IMR-90 (cell line): ENCODE data around the gene MAP7. TPM values are rescaled to one million over a fixed set of nuclear protein-coding genes. Genes with fewer than 3 reads are reported as not detected.

Experiments used
- ATAC-seq: fragments of 200-7000 bp; cut with Tn5 transposase; 2 replicates; pipeline ENCODE4 v1.9.1; 2020; ENCODE audit warnings: low read depth, mild to moderate bottlenecking, moderate library complexity
- BruUV-seq: library from RNA; stranded (reverse); fragments of 400-500 nt; replicated peaks from 2 replicates; lab custom pipeline; 2021; lab: Mats Ljungman, UMichigan
- CTCF ChIA-PET: fragments of 300-600 bp; formaldehyde crosslinking; extraction: SDS; loops from one replicate; lab custom pipeline; 2021; ENCODE audit warnings: antibody characterized with exemption; lab: Yijun Ruan, JAX
- POLR2A ChIA-PET: fragments of 300-600 bp; sonication (Branson Sonifier 250); formaldehyde crosslinking; loops from one replicate; lab custom pipeline; 2022; ENCODE audit warnings: antibody characterized with exemption; ENCODE audit not compliant: unreplicated experiment; lab: Charles Lee
- DNase-seq: peaks from one replicate; pipeline ENCODE4 v3.0.0; 2013
- H2AFZ ChIP-seq: replicated peaks from 2 replicates; pipeline ENCODE3; 2013; ENCODE audit warnings: low read length, mild to moderate bottlenecking; ENCODE audit not compliant: poor library complexity
- H2AK5ac ChIP-seq: 2 replicates; pipeline ENCODE4 v1.6.1; 2013; ENCODE audit warnings: low read depth, low read length, inconsistent platforms
- H2AK9ac ChIP-seq: replicated peaks from 2 replicates; pipeline ENCODE3; 2013; ENCODE audit warnings: mild to moderate bottlenecking, low read depth, low read length, moderate library complexity; ENCODE audit not compliant: poor library complexity
- H2BK120ac ChIP-seq: 2 replicates; pipeline ENCODE4 v1.6.1; 2013; ENCODE audit warnings: low read depth, low read length, inconsistent platforms
- H2BK15ac ChIP-seq: 3 replicates; pipeline ENCODE4 v1.6.1; 2013; ENCODE audit warnings: low read depth, low read length, inconsistent platforms
- H2BK20ac ChIP-seq: 2 replicates; pipeline ENCODE4 v1.6.1; 2013; ENCODE audit warnings: low read depth, mild to moderate bottlenecking, inconsistent platforms, low read length, moderate library complexity
- H2BK5ac ChIP-seq: 2 replicates; pipeline ENCODE4 v1.6.1; 2013; ENCODE audit warnings: mild to moderate bottlenecking, low read depth, low read length, inconsistent platforms; ENCODE audit not compliant: poor library complexity, severe bottlenecking
- H3K14ac ChIP-seq: replicated peaks from 2 replicates; pipeline ENCODE4 v1.6.1; 2013; ENCODE audit warnings: low read depth, low read length, inconsistent platforms
- H3K18ac ChIP-seq: 2 replicates; pipeline ENCODE4 v1.6.1; 2013; ENCODE audit warnings: low read depth, low read length, control low read depth
- H3K23ac ChIP-seq: 2 replicates; pipeline ENCODE4 v1.6.1; 2013; ENCODE audit warnings: low read depth, low read length, inconsistent platforms
- H3K27ac ChIP-seq: 2 replicates; pipeline ENCODE4 v1.5.1; 2013; ENCODE audit warnings: mild to moderate bottlenecking, control low read depth, low read length; ENCODE audit not compliant: insufficient read depth
- H3K27me3 ChIP-seq: 2 replicates; pipeline ENCODE4 v1.6.1; 2013; ENCODE audit warnings: low read length; ENCODE audit not compliant: control insufficient read depth, insufficient read depth
- H3K36me3 ChIP-seq: 2 replicates; pipeline ENCODE4 v1.6.1; 2013; ENCODE audit warnings: low read length, mixed read lengths; ENCODE audit not compliant: control insufficient read depth, insufficient read depth
- H3K4ac ChIP-seq: 2 replicates; pipeline ENCODE4 v1.6.1; 2013; ENCODE audit warnings: low read depth, low read length, inconsistent platforms
- H3K4me1 ChIP-seq: 2 replicates; pipeline ENCODE4 v1.6.1; 2013; ENCODE audit warnings: low read length, mixed read lengths; ENCODE audit not compliant: control insufficient read depth, insufficient read depth
- H3K4me2 ChIP-seq: 2 replicates; pipeline ENCODE4 v1.6.1; 2013; ENCODE audit warnings: low read depth, mild to moderate bottlenecking, control low read depth, low read length, moderate library complexity
- H3K4me3 ChIP-seq: 2 replicates; pipeline ENCODE4 v1.5.1; 2013; ENCODE audit warnings: low read depth, mild to moderate bottlenecking, control low read depth, low read length, moderate library complexity; ENCODE audit not compliant: insufficient read depth
- H3K56ac ChIP-seq: 2 replicates; pipeline ENCODE4 v1.6.1; 2013; ENCODE audit warnings: low read length, inconsistent platforms; ENCODE audit not compliant: insufficient read depth; ENCODE audit errors: extremely low read depth
- H3K79me1 ChIP-seq, 2 experiments: 2 replicates each; pipeline ENCODE4 v1.6.1; 2013; ENCODE audit warnings: low read length in 2 of 2, inconsistent platforms in 1 of 2, low read depth in 1 of 2
- H3K9ac ChIP-seq: 2 replicates; pipeline ENCODE4 v1.6.1; 2013; ENCODE audit warnings: low read depth, low read length, control low read depth
- H3K9me1 ChIP-seq: 2 replicates; pipeline ENCODE4 v1.6.1; 2013; ENCODE audit warnings: low read length, inconsistent platforms; ENCODE audit not compliant: insufficient read depth
- H3K9me3 ChIP-seq: 2 replicates; pipeline ENCODE4 v1.6.1; 2013; ENCODE audit warnings: low read length; ENCODE audit not compliant: control insufficient read depth, insufficient read depth
- H4K20me1 ChIP-seq: 2 replicates; pipeline ENCODE4 v1.6.1; 2013; ENCODE audit warnings: low read length, inconsistent platforms; ENCODE audit not compliant: insufficient read depth
- H4K5ac ChIP-seq: 2 replicates; pipeline ENCODE4 v1.6.1; 2013; ENCODE audit warnings: mild to moderate bottlenecking, low read depth, low read length, control low read depth
- H4K8ac ChIP-seq, 2 experiments: 2 replicates each; pipeline ENCODE4 v1.6.1; 2013; ENCODE audit warnings: low read depth in 2 of 2, low read length in 2 of 2, control low read depth in 1 of 2, inconsistent platforms in 1 of 2
- H4K91ac ChIP-seq: 2 replicates; pipeline ENCODE4 v1.6.1; 2013; ENCODE audit warnings: low read depth, low read length, inconsistent platforms; ENCODE audit not compliant: insufficient read depth
- MAFK ChIP-seq: IDR thresholded peaks from 2 replicates; pipeline ENCODE4 v1.6.1; 2012; ENCODE audit warnings: low read depth, low read length, improper control_type of control experiment
- POLR2A ChIP-seq: IDR thresholded peaks from 2 replicates; pipeline ENCODE4 v1.6.1; 2012; ENCODE audit warnings: mild to moderate bottlenecking, low read depth, low read length
- WGBS, 2 experiments: methylation state at CpG; one replicate each; pipeline versions ENCODE4 v1.1.5 to v1.1.7; 2013; ENCODE audit warnings: missing lambda C conversion rate in 2 of 2; ENCODE audit not compliant: insufficient read length in 1 of 2; ENCODE audit errors: extremely low coverage in 2 of 2; 5-methylcytosine and 5-hydroxymethylcytosine counted together
- dilution Hi-C: fragments of 300-500 bp; cut with HindIII; formaldehyde crosslinking; loops from one replicate; pipeline ENCODE4 v1.14.3; 2018; ENCODE audit warnings: low sequenced_read_pairs; ENCODE audit not compliant: unreplicated experiment
- in situ Hi-C: fragments of 300-500 bp; cut with MboI; formaldehyde crosslinking; loops from 3 replicates; pipeline ENCODE4 v1.14.3; 2019; ENCODE audit warnings: low sequenced_read_pairs, inconsistent platforms, mixed read lengths
- intact Hi-C: fragments of 100-400 bp; cut with micrococcal nuclease; formaldehyde crosslinking; loops from 2 replicates; pipeline ENCODE4 v1.10.0; 2022
- polyA plus RNA-seq, 3 experiments: library from polyadenylated mRNA; depleted of rRNA; stranded (reverse); fragments of >200 nt; gene quantifications; 2 replicates each; pipeline ENCODE4 v1.2.3, GENCODE V29; 2012; ENCODE audit warnings: low replicate concordance in 1 of 3
- total RNA-seq: library from RNA; depleted of rRNA; stranded (reverse); fragments of >200 nt; gene quantifications from 2 replicates; pipeline ENCODE4 v1.2.3, GENCODE V29; 2012

Gene MAP7
- total and polyA plus RNA-seq, 2 of the 4 experiments (the other 2 are of a cell fraction) = 0.19 to 0.36 TPM

DNA sequence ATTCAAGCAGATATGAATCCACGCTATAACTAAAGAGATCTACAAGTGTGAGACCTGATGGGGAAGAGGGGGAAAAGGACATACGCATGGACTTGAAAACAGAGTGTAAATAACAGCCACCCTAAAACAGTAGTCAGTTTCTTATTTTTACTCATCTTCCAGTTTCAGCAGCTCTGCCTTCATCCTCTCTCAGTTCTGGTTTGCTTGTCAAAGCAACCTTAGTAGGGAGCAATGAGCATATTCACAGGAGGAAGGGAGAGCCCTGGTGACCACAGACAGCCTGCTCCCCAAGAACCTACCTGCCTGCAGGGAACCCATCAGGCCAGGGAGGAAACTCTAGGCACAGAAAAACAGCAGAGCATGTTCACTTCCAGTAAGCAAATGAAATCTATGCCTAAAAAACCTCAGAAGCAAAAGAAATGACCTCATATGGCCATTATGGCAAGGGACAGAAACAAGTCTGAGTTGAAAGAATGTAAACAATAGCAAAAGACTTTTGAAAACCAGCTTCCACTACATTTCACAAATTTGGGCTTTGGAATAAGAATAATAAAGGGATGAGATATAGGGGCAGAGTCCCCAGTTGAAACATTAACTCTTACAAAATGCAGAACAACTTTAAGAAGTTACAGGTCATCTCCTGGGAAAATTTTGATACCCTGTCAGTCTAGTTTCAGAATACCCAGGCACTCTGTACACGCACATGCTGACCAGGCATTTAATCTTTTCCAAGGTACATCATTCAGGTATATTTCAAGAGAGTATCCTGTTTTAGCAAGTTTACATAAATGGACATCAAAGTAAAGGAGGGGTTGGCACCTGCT is 139.8 kb downstream of the MAP7 start:
- Histone ChIP-seq H2BK5ac (no peak overlapping the region), H3K18ac (peak overlapping the region; percentile 92), H2BK120ac (peak overlapping the region; percentile 42), H2AFZ (no peak overlapping the region), H2BK15ac (peak overlapping the region; percentile 31; the same call in 1 of the 3 replicates), H2BK20ac (peak overlapping the region; percentile 81), H2AK9ac (no peak overlapping the region), H3K27ac (peak overlapping the region; percentile 60), H4K20me1 (no peaks in the 10 kb centered on the region), H3K14ac (peak overlapping the region; percentile 10; the same call in 1 of the 2 replicates), H3K23ac (no peak overlapping the region), H3K27me3 (no peaks in the 10 kb centered on the region), H3K4me1 (peaks cover 10% of the 10 kb centered on the region), H4K8ac (no peak overlapping the region), H3K9me1 (no peaks in the 10 kb centered on the region), H3K9me3 (no peaks in the 10 kb centered on the region), H3K4ac (peak overlapping the region; percentile 46), H3K4me2 (peak overlapping the region; percentile 93), H3K9ac (0 out of 2 replicates have a peak overlapping the region, but pooled peaks have one; percentile 1), H4K5ac (peak overlapping the region; percentile 93), H3K56ac (no peak overlapping the region), H3K4me3 (no peak overlapping the region), H2AK5ac (no peak overlapping the region; the same call in 1 of the 2 replicates), H4K91ac (peak overlapping the region; percentile 69), H3K79me1 (no peaks in the 10 kb centered on the region), H3K36me3 (no peaks in the 10 kb centered on the region)
- peak; percentile 38 for TF ChIP-seq MAFK
- no peak for TF ChIP-seq POLR2A
- BruUV-seq = no TSS peak
- POLR2A ChIA-PET = interaction anchor here (0.7 kb wide), 1 partner anchor 120 kb away, joined by 3 read pairs; the partner anchor contains the start of gene BCLAF1
- WGBS, 2 experiments = no CpG with 5 or more reads among the region's 3 CpGs
- dilution Hi-C loops = no loop called here
- intact Hi-C loops = no loop called here
- peak; percentile 68 for ATAC-seq
- in situ Hi-C loops = no loop called here
- peak; percentile 29 for DNase-seq
- CTCF ChIA-PET = no interaction called here
